GM18858 (cell line): Measurements from ENCODE around the gene GGCT.
A peak's percentile ranks its signal among the peaks of the same experiment; 100 is the strongest.
"Not testable (repeated sequence)": the region's sequence is repeated elsewhere in the genome, so short reads cannot be mapped to it uniquely, and the experiment has no call there.

Experiments used
- ATAC-seq: cut with Tn5 transposase; IDR thresholded peaks from one replicate; pipeline ENCODE4 v1.9.1; 2021; ENCODE audit not compliant: unreplicated experiment

Gene GGCT, protein sequence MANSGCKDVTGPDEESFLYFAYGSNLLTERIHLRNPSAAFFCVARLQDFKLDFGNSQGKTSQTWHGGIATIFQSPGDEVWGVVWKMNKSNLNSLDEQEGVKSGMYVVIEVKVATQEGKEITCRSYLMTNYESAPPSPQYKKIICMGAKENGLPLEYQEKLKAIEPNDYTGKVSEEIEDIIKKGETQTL

DNA sequence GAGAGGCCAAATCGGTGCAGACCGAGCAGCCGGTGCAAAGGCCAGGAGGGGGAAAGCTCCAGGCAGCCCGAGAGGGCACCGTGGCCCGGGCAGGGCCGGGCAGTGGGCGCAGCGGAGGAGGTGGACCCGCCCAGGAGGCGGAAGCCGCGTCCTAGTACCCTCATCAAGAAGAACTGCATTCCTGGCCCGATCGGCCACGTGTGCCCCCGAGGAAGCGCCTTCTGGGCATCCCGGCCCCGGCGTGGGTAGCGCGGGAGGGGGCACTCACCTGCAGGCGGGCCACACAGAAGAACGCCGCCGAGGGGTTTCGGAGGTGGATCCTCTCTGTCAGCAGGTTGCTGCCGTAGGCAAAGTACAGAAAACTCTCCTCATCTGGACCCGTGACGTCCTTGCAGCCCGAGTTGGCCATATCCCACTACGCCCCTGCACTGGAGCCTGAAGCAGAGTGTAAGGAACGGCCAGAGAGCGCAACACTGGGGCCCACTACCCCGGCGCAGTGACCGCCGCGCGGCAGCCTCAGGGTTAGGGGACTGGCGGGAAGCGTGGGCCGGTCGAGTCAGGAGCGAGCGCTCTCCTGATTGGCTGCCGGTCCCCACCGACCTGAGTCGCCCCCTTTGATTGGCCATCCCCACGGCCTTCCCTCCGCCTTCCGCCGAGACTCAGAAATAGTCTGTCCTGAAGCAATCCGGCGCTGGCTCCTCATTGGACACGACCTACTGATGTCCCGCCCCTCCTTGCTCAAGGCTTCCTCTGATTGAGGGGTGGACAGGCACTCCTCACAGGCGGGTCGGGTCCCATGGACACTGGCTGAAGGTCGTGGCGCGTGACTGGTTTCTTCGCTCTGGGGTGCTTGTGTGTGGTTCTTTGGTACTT is at the start of gene GGCT:
Gene GGCT, minus strand, starts transcription at position 529 of the 873 bp plus-strand sequence. Its CDS starts 120 bp downstream, at position 409.
- peak; percentile 93 for ATAC-seq

DNA sequence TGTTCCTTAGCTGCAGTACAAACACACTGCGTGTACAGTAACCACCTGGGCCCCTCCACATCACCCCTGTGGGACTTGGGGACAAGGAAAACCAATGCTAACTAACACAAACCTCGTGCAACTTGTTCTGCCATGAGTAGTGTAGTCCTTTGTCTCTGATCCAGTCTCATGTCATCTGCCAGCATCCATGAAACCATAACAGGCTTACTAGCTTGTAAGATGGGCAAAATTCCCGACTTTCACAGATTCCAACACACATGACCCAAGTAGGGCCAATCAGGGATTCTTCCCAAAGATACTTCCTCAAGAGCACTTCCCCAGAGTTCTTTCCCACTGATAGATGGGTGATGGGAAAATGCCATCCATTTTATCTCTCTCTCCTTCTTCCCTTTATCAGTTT is 48.9 kb upstream of the GGCT start:
- ATAC-seq: no peak

DNA sequence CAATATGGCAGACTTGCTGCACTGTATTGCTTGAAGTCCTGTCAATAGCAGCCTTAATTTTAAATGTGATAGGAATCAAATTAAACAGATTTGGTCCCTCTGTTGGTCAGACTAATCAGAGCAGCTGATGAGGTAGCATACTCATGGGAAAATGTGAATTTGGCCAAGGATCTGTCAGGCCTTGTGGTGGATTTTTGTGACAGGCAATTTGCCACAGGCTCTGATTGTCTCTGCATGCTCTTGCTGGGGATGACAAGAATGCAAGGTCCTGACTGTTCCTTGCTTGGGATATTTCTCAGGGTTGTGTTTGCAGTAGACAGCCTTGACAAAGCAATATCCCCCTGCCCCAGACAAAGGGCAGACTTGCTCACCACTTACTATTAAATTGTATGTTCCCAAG is 48.5 kb upstream of the GGCT start:
- no peak for ATAC-seq

DNA sequence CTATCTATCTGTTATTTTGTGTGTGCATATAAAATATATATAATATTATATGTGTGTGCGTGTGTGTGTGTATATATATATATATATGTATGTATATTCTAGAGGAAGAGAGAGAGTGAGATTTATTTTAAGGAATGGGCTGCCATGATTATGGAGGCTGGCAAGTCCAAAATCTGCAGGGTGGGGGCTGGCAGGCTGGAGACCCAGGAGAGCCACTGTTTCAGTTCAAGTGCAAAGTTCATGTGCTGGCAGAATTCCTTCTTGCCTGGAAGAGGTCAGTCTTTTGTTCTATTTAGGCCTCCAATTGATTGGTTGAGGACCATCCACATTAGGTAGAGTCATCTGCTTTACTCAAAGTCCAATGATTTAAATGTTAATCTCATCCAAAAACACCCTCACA is 47.7 kb upstream of the GGCT start:
- no peak for ATAC-seq

DNA sequence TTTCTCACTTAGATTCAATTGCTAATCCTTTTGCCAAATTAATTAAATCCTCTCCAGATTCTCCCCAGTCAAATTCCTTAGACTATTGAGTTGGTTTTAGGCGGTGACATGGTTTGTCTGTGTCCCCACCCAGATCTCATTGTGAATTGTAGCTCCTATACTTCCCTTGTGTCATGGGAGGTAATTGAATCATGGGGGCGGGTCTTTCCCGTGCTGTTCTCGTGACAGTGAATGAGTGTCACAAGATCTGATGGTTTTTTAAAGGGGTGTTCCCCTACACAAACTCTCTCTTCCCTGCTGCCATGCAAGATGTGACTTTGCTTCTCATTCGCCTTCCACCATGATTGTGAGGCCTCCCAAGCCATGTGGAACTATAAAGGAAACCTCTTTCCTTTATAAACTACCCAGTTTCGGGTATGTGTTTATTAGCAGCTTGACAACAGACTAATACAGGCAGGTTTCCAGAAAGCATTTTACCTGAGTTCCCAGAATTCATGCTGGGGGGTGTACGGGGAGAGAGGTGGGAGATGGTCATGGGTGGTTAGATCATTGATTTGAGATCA is 45.4 kb upstream of the GGCT start:
- no peak for ATAC-seq

DNA sequence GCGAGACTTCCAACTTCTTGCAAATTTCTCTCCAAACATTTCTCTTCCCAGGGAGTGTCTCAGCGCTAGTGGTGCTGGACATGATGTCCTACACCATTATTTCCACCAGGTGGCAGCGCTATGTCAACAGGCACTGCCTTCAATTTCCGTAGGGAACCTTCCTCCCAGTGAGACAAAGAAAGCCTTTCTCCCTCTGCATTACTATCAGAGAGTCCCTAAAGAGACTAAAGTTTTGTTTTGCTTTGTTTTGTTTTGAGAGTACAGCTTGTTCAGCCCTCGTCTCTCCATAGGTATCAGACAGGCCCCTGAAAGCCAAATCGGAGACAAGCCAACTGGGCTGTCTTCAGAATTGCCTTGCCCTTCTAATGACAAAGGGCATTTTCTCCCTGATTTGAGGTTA is 44.2 kb upstream of the GGCT start:
- peak; percentile 71 for ATAC-seq

DNA sequence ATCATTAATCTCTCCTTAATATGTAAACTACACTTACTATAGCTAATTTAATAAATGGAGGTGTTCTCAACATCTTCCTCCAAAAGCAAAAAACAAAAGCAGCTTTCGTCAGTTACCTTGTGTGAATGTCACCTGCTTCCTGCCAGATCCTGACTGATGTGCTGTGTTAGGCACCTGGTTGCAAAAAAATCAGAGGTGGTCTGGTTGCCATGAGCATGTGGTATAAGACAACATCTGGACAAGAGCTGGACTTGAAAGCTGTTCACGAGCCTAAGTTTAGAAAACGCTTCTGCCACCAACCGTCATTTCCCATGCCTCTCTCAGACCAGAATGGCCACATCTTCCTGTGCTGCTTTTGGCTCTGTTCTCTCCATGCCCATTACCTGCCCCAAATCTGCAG is 42.0 kb upstream of the GGCT start:
- no peak for ATAC-seq

DNA sequence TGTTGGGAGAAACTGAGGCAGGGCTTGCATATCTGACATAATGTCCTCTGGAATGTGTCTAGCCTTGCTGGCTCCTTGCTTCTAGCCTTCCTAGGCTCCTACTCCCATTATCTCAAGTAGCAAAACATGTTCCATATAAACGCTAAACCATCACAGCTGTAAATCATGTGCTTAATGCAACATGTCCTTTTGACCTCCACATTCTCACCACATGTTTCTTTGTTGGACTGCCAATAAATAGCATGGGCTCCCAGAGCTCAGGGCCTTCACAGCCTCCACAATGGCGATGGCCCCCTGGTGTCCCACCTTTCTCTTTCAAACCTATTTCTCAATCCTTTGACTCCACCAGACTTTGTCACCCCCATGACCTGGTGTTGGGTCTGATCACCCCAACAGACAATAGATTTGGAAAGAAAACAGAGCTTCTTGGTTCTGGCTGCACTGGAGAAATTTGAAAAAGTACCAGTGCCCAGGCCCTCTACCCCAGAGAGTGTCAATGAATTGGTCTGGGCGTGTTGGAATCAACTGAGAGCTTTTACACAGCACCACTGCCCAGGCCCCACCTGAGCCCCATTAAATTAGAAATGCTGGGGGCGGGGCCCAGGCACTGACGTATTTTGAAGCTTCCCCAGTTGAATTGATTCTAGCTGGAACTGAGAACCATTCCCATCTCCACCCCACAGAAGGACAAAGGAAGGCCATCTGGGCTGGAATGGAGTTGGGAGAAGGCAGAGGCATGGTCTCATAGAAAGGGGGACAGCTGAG is 41.3 kb upstream of the GGCT start:
- ATAC-seq: no peak

DNA sequence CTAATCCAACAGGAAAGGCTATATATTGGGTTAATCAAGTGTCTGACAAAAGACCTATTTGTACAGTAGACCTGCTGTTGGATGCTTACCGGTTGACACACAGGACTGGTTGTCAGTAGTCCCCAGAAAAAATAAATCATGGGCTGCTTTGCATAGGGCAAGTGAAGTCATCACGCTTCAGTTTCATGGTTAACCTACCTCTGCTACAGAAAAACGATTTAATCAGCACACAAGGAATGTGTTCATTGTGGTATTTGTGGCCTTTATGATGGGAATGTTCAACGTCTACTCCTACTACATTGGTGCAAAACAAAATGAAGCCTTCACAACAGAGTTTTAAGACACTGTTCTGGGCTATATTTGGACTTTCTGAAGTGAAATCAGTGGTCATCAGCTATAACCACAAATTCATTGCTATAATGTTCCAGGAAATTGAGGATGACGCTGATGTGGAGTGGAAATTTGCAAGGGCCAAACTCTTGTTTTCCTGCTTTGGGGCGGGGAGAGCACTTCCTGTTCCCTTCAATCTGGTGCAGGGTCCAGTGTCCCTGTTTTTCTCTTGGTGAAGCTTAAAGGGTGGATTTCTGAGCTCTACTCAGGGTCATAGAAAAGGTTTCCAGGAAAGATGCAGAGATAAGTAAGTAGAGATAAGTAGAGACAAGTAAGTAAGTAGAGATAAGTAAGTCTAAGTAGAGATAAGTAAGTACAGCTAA is 39.3 kb upstream of the GGCT start:
- no peak for ATAC-seq

DNA sequence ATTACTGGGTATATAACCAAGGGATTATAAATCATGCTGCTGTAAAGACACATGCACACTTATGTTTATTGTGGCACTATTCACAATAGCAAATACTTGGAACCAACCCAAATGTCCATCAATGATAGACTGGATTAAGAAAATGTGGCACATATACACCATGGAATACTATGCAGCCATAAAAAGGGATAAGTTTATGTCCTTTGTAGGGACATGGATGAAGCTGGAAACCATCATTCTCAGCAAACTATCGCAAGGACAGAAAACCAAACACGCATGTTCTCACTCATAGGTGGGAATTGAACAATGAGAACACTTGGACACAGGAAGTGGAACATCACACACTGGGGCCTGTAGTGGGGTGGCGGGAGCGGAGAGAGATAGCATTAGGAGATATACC is 38.5 kb upstream of the GGCT start:
- not testable (repeated sequence) for ATAC-seq

DNA sequence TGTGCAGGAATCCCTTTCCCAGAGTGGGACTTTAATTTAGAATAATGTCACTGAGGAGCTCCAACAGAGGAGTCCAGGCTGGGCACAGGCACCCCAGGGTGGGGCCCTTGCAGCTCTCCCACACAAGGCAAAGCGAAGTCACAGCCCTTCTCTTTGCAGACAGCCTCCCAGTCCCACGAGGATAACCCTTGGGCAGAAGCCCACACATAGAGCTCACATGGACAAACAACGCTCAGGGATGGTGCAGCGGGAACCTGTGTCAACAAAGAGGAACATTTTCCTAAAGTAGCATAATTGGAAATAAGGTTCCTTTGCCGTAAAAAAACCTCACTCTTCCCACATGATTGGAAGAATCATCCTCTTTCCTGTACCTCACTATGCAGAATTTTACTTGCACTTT is 29.3 kb upstream of the GGCT start:
- no peak for ATAC-seq

DNA sequence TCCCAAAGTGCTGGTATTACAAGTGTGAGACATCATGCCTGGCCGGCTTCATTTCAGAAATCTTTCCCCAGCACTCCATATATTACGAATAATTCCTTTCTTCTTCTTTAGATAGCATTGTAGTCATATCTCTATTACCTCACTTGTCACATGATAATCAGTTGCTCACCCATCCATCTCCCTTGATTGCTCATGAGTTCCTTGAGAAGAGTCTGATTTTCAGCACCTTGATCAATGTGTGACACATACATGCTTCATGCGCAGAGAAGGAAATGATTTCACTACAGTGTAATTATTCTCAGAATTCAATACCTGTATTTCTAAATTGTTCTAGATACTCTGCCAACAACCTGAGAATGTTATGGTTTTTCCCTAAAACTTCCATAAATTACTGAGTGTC is 26.7 kb upstream of the GGCT start:
- no peak for ATAC-seq

DNA sequence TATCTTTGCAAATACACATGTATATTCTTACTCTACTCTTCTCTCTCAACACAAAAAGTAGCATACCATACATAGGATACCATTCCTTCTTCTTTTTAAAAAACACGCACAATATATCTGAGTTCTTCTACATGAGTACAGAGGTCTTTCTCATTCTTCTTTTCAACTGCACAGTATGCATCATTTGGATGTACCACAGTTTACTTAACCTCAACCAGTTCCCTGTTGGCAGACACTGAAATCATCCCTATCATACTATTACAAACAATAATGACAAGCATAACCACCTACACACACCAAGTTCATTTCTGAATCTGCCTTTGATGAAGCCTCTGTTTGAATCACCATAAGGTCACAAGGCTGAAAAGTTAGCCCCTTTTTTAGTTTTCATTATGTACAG is 25.7 kb upstream of the GGCT start:
- no peak for ATAC-seq

DNA sequence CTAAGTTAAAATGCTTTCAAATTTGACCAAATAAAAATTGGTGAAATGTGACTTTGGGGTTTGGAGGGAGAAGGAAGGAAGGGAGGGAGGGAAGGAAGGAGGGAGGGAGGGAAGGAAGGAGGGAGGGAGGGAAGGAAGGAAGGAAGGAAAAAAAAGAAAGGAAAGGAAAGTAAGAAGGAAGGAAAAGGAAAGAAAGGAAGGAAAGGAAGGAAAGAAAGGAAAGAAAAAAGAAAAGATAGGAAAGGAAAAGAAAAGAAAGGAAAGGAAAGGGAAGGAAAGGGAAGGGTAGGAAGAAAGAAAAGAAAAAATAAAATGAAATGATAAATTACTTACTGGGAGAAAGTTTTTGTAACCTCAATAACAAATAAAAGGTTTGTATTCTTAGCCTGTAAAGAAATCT is 24.1 kb upstream of the GGCT start:
- no peak for ATAC-seq

DNA sequence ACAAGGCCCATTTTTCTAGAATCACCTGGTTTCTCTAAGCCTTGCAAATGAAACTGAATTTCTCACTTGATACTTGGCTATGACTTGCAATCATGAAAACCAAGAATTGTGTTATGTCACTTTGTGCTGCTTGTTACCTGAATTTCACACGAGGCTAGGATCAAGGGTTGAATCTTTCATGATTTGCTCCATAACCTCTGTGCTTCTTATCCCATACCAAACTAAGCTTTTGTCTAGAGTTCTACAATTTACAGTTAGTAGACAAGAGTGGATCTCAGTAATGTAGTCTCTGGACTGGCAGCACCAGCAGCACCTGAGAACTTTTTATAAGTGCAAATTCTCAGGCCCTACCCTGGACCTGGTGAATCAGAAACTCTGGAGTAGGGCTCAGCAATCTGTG is 22.7 kb upstream of the GGCT start:
- ATAC-seq: not testable (repeated sequence)

DNA sequence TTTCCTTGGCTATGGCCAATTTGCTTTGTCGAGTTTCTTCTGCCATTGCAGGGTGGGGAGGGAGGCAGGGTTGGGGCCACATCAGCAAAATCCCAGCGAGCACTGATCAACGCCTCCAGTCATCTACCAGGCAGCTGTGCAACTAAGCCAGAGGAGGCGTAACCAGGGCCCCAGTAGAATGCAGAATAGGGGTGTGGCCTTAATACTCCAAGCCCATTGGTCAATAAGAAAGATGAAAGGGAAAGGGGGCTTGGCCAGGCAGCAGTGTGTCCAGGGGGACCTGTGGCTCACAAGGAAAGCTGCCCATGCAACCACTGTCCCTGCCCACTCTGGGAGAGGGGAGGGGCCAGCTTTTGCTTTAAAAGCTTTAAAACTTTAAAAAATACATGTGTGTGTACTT is 21.5 kb upstream of the GGCT start:
- no peak for ATAC-seq

DNA sequence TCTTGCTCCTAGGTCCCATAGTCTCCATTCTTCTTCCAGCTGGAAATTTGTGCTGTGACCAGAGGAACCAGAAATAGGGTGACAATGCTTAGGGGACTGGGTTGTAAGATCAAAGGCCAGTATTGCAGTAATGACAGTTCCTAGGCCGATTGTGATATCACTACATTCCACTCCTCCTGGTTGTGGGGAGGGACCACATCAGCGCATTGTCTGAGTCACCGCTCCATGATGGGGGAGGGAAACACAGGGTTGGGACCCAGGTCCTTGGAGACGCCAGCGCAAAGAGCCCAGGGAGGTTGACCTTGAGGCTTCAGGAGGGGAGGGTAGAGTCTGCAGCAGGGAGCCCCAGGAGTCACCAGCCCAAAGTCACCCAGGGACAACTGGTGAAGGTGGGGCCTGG is 20.8 kb upstream of the GGCT start:
- no peak for ATAC-seq

DNA sequence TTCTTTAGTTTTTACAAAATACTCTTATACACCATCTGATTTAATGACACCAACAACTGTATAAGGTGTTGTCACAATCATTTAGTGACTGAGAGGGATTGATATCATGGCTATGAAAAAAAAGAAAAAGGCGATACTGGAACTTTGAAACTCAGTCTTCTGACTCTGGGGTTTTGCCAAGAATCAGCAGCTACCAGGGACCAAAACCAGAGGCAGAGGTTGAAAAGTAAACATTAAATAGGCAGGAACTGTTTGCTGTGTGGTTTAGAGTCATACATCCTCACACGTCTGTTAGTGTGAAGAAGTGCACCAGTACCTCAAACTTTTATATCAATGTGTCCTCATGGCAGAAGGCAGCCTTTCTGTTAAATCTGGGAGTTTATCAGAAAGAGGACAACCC is 19.9 kb upstream of the GGCT start:
- no peak for ATAC-seq

DNA sequence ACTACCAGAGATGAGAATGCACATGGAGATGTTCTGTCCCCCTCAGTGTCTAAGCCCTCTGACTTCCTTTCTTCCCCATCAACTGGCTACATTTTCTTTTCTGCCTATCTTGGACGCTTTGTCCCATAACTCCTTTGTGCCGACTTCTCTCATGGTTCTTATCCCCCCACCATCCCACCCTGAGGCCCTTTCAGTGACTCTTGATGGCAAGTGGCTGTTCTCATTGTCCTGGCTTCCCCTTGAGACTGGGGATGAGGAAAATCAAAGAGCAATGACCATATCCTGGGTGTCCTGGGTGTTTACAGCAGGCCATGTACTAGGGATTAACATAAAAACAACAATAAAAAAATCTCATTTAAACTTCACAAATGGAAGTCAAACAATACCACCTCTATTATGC is 18.8 kb upstream of the GGCT start:
- no peak for ATAC-seq

DNA sequence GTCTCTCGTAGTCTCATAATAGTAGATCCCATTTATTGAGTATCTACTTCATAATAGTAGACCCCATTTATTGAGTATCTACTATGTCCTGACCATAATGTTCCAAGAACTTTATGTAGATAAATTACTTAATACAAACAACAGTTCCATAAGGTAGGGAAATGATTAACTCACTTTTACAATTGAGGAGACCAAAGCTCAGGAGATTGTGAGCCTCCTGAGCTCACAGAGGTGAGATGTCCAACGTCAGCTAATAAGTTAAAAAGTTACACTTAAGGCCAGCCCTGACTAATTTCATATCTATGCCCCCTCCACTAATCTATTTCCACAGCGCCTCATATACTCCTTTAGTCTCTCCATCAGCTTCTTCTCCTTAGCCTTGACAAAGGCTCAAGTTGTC is 17.5 kb upstream of the GGCT start:
- ATAC-seq: no peak

DNA sequence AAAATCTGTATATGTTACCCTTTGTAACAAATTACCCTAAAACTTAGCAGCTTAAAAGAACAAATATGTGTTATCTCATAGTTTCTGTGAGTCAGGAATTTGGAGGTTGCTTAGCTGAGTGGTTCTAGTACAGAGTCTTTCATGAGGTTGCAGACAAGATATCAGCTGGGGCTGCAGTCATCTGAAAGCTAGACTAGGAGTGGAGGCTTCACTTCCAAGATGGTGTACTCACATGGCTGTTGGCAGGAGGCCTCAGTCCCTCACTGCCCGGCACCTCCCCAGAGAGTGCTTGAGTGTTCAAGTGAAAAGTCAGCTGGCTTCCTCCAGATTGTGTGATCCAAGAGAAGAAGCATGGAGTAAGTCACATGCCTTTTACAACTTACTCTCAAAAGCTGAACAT is 16.9 kb upstream of the GGCT start:
- no peak for ATAC-seq
